T follicular helper cell (primary cell): Measurements from ENCODE around the gene HPSE2.

Experiments
- DNase-seq: peaks from one replicate; pipeline ENCODE4 v3.0.0-alpha.2; 2020; ENCODE audit warnings: low read depth

HPSE2 gene

DNA sequence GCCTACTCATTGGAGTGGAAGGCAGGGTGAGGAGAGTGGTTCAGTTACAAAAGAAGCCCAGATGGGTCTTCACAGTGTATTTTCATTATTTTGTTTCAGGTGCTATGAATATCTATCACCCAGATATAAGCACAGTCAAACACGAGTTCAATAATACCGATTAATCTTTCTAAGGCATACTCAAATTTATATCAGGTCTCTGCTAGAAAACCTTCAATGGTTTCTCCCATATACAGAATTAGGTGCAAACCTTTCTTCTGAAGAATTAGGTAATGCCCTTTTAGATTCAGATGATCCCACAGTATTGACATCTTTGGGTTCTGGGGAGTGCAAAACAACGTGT is 774.2 kb downstream of the HPSE2 start:
- DNase-seq = no peak

DNA sequence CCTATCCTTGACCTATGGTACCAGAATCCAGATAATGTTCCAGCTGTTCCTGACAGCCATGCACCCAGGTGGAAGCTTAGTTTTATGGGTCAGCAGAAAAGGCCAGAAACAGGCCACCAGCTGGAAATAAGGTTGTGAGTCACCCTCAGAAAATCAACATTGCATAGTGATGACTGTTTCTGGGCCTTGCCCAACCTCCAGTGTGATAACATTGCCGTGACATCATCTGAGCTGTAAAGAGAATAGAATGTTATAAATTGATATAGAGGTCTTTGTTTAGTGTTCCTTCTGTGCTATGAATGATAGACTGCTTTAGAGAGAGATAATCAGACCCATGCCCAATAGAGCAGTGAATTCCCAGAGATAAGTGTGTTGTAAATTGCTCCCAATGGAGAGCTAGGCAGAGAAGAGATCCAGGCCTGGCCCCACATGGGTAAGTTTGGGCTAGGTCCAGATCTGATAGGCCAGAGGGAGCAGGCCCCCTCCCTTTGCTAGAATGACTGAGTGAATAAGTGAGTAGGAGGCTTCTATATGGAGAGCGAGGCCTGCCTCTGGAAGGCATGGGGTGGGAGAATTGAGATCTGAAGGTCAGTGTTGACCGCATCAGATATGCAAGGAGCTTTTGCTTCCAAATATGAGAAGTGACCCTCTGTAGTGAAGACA is 774.7 kb downstream of the HPSE2 start:
- no peak for DNase-seq

DNA sequence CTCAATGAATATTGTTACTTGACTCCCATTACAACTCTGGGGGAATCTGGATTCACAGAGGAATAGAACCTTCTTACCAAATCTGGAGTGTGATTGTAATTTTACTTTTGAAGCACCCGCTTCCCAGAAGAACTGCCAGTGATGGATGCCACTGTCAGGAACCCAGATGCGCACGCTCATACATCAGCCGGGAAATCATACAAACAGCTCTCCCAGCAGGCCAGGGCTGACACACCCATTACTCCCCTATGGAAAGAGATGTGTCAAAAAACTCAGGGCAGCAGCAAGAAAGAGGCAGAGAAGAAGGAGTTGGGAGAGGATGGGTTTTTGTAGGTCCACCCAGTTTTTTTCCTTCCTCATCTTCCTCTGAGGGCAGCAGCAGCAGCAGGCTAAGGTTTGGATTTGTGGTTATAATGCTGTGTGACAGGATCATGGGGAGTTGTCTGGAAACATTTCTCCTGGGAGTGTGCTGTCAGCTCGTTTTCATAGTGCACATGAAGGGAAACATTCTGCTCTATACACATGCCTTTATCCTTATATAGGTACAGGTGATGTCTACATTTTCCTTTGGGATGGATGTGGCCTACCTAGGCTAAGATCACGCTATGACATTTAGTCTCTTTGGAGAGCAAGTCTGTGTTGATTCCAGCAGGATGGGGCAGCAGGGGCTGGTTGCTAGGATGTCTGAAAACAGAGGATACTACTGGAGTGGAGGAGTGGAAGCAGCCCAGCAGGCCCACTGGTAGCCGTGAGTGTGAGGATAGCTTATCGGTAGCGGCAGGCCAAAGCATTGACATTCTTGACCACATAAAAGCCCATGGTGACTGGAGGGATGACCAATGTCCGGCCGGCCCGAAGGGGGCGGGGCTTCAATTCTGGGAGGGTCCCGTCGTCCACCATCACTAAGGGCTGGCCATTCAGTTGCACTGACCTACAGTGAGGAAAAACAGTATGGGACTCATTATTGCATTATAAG is 776.6 kb downstream of the HPSE2 start:
- DNase-seq = no peak

DNA sequence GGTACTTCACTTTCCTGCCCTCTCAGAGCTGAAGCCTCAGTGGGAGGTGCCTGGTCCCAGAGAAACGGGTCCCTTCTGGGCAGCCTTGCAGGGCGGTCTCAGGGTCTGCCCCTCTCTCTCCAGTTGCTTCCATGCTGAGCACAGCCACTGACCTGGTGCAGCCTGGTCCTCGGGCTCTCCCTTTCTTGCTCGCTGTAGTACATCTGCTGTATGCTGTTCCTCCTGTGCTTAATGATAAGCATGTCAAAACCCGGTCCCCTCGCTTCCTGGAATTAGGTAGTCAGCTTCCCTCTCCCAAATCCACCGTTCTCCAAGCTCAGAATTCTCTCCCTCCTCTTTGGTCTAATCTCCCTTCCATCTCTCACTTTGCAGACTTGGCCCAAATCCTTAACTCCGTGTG is 777.9 kb downstream of the HPSE2 start:
- no peak for DNase-seq

DNA sequence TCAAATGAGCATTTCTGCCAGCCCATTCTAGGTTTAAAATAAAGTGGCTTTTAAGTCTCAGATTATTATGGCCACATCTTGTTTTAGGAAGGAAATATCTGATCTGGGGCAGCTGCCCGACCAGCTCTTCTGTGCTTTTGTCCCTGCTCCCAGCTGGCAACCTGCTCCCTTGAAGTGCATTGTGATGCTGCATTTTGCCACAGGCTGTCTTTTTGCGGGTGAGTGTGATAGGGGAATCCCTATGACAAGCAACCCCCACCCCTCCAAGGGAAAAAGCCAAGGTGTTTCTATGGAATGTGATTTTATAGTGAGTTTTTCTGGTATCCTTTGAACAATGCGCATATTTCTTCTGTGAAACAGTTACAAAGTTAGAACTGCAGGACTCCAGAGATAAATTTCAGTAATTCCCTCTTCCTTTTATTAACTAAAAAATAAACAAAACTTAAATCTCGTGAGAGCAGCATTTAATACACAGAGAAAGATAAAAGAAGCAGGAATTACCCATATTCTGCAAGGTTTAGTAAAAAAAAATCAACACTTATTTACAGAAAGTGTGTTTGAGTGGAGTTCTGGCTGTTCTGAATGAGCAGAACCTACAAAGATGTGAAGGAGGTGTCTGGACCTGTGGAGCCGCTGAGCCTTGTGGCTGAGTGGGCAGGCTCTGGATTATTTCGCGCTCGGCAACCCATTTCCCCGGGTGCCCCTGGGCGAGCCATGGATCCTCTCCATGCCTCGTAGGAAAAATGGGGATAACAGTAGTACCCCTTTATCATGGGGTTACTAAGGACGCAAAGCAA is 778.8 kb downstream of the HPSE2 start:
- DNase-seq = no peak

DNA sequence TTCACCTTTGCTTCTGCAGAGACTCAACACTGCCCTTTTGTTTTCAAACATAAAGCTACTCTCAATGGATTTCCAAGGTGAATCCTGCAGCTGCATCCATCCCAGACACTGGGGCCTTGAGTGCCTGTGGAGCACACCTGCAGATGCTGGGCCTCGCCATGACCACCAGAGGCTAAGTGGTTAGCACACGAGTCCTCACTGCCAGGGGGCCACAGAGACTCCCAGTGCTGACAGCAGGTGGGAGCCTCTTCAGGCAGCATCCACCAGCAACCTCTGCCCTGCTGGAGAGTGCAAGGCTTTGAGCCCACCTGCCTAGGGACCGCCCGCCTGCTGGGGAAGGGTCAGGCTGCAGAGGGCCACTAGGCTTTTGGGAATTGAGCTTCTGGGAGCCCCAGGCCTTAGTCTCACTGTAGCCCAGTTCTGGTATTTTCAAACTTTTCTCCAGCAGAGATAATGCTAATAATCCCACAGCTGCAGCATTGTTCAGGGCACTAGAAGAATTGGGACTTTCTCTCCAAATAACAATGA is 779.5 kb downstream of the HPSE2 start:
- DNase-seq = no peak

DNA sequence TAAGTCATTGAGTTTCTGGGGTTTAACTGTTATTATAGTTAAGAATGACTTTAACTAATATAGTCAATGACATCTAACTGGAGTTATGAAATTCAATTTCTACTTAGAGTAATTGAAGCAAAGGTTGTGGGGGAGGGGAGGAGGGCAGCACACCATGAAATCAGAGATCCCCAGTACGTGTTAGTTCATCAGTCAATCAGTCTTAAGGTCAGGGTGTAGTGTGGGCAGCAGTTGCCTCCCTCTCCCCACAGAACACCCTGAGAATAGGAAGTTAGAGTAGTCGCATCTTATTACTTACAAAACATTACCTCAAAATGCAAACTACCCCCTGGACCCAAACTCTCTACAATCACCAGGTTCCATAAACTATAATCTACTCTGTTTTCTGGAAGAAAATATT is 781.9 kb downstream of the HPSE2 start:
- no peak for DNase-seq

DNA sequence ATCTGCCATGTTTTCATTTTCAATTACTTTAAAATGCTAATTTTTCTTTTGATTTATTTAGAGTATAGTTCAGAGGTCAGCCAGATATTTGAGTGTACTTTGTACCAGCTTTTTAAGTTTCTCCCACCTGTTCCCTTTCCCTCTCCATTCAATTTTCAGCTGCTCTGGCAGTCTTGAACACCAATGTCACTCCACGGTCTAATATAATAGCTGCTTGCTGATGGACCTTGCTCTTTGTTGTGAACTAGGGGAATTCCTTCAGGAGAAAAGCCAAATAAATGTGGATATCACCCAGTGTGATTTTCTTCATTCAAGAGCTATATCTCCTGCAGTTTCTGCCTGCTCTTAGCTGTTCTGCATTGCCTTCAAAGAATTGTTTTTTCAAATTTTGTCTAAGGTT is 785.0 kb downstream of the HPSE2 start:
- no peak for DNase-seq

DNA sequence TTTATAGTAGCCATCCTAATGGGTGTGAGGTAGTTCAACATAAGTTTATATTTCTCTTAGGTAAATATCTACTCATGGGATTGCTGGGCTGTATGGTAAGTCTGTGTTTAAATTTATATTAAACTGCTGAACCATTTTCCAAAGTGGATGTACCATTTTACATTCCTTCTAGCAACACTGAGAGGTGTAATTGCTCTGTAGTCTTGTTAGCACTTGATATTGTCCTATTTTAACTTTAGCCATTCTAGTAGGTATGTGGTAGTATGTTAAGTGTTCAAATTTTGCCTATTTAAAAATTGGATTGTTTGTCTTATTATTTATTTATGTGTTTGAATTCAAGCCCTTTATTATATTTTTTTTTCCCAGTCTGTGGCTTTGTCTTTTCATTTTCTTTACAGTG is 786.4 kb downstream of the HPSE2 start:
- no peak for DNase-seq

DNA sequence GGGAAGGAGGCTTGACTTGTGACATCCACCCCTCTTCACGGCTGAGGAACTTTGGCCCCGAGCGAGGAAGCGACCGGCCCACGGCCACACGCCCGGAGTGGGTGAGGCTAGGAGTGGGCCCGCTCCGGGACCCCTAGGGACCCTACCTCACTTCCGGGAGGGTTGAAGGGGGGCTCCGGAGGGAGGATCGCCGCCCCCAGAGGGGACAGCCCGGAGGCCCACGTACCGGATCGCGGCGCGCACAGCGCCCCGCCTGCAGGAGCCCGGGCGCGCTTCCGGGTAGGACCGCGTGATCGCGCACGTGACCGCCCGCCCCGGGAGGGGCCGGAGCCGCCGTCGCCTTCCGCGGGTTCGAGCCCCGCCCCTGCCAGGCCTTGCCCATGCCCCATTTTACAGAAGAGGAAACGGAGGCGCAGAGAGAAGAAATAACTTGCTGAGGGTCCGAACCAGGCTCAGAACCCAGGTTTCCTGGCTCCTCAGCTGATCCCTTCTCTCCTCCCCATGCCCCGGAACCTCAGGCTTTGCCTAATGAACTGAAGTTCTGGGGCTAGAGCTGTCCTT is 788.9 kb downstream of the HPSE2 start, which contains the start of gene HPS1:
Gene HPS1, minus strand, starts transcription at position 275 of the 561 bp plus-strand sequence. CDS start 3,695 bp downstream, outside the sequence.
- DNase-seq = peak; percentile 59

DNA sequence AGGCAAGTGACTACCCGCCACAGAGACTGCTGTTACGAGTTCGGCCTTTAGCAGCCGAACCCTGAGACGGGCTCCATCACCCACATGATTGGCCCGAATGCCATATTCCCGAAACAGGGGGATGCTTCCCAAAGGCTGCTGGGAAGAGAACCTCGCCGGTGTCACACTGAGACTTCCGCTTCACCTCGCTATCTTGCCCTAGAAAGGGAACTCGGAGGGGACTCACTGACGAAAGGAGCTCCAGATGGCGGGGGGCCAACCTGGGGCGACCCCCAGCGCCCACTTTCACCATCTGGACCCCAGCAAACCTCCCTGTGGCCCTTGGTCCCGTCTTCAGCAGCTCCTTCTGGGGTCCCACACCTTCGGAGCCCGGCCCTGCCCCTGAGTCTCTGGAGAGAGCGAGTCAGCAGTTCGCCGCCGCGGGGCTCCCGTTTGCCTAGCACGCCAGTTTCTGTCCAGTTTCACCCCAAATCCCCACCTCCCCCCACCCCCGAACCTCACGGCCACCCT is 789.4 kb downstream of the HPSE2 start:
- DNase-seq = no peak

DNA sequence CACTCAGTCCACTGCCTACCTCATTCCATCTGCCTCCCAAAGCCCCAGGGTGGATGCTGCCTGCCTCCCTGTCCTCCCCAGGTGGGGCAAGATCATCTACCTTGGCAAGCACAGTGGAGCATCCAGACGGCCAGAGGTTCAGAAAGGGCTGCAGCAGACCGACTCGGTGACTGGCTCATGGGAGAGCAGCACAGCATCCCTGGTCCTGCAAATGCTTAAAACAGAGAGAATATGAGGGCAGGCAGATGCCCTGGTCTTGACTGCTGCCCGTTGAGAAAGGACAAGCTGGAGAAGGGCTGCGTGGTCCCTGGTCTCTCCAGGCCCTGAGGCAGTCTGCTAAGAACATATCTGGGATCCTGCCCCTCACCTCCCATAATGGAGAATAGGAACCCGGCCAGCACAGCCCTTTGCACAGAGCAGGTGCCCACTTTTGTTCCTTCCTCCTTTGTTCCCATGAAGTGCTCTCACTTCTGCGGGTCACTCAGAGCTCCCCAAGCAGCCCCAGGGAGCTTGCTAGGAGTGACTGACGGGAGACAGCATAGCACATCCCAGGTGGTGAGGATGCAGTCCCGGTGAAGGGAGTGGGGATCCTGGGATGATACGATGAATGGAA is 790.3 kb downstream of the HPSE2 start:
- no peak for DNase-seq

DNA sequence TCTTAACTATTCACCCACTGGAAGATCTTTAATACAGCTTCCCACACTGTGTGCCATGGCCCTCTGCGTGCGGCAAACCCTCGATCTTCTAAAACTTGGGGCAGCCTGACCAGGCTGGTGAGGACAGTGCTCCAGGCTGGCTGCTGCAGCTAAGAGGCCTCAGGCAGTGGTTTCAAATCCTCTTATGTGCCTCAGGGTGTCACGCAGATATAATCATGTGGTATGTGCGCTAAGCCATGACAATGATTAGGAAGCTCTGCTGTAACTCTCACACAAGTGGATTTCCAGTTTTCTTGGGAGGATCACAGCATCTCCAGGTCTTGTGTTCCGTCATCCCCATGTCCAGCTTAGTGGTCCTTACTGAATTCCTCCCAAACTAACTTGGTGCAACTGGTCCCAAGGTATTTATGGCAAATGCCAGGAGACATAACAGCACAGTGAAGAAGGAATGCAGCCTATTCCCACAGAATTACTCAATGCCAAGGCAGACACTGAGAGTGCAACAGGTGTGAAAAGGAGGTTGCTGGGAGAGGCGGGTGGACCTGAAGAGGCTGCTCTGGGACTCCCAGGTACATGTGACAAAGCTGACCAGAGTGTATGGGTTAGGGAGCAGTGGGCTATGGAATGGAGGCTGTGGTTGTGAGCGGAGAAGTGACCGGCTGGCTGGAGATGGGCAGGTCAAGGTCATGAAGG is 791.2 kb downstream of the HPSE2 start:
- no peak for DNase-seq

DNA sequence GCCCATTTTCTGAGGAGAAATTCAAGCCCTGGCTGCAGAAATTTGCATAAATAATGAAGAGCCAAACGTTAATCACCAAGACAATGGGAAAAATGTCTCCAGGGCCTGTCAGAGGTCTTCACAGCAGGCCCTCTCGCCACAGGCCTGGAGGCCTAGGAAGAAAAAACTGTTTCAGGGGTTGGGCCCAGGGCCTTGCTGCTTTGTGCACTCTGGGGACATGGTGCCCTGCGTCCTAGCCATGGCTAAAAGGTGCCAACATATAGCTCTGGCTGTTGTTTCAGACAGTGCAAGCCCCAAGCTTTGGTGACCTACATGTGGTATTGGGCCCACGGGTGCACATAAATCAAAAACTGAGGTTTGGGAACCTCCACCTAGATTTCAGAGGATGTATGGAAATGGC is 796.9 kb downstream of the HPSE2 start:
- no peak for DNase-seq

DNA sequence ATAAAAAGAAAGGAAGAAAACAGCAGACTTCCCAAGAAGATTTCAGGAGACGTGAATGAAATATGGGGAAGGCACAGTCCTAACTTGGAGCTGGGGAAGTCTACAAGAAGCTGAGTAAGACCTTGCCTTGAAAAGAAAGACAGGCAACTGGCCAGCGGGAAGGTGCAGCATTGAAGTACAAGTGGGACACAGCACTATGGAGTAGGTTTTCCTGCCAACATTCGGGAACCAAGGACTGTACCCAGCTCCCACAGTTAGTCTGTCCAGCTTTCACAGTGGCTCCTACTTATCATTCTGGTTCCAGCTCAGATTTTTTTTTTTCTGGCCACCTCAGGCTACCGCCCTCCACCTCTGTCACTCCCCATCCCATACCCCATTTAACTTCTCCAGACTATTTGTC is 798.9 kb downstream of the HPSE2 start:
- DNase-seq = no peak

DNA sequence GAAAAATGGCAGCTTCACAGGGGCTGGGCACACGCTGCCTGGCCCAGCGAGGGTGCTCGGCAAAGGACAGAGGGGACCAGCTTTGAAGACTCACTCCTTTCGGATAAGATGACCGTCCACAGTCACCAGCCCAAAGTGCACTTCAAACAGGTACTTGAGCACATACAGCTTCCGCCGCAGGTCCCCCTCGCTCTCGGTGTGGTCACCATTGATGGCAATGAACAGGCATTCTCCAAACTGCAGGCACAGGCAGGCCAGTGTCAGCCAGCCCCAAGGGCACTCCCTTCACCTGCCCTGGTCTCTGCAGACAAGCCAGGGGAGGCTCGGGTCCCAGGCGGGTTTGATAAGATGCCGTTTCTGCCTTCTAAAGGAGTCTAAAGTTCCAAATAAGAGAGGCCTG is 800.5 kb downstream of the HPSE2 start:
- no peak for DNase-seq

DNA sequence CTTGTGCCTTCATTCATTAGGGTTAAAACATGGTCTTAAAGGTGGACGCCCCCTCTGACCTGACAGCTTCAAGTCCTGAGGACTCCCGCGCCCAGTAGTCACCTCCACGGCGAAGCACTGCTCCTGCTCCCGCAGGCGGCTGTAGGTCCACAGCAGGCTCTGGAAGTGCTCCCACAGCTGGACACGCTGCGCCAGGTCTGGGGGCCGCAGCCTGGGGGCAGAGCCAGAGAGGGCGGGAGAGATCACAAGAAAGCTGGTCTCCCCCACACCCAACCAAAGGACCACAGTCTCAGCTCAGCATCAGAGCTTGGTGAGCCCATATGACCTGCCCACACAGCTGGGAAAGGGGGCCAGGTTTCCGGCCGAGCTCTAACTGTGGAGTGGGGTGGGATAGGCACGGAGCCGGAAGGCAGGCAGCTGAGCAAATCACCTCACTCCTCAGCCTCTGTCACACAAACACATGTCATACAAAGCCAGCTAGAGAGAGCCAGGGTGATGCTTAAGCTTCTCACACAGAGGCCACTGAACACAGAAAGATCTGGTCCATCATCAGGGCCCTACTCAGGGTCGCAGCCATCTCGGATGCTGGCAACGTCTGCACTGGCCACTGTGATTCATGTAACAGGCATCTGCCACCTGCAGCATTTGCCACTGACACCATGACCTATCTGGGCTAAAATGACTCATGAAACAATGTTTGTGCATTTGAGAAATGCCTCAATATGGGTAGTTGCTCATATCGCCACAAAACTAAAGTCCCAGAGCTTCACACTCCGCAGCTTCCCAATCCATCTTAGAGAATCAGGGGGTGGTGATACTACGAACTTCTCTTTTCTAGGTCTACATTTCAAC is 801.5 kb downstream of the HPSE2 start:
- no peak for DNase-seq

DNA sequence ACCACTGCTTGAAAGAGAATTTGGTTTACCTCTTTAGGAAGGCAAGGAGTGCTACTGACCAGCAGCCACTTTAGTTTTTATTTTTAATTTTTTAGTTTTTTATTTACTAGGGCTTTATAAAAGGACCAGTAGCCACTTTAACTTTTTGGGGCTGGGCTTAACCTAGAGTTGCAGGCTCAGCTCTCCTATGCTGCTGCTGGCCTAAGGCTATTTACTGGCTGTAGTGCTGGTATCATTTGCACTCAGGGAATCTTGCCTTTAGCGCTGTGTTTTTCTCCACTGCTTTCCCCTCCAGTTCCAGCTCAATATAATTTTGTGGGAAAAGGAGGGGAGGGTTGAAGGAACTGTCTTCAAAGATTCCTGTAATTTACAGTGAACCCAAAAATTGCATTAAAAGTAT is 802.3 kb downstream of the HPSE2 start:
- no peak for DNase-seq

DNA sequence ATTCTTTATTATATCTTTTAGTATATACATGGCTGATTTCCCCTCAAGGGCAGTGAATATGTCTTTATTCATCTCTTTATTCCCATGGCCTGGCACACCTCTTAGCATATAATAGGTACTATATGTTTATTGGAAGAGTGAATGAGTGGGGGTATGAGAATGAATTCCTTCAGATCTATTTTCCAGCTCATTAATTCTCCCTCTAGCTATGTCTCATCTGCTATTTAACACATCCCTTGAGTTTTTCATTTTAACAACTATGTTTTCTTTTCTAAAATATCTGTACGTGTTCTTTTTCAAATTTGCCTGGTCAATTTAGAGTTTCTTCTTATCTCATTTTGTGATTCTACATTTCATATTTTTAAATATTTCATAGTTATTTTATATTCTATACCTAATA is 803.3 kb downstream of the HPSE2 start:
- no peak for DNase-seq

DNA sequence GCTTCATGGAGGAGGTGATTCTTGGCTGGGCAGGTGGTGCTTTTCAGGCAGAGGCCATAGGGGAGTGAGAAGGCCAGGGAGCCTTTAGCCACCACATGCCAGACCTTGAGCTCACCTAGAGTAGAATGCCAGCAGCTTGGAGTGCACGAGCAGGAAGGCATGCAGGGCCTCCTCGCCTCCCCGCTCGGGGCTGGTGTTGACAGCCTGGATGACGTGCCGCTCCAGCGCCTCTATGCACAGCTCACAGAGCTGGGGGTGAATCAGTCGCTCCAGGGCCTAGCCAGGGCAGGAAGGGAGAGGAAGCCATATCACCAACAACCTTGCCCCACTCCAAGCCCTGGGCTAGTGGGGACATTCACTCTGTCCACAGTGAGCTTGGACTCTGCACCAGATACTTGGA is 804.6 kb downstream of the HPSE2 start:
- DNase-seq = no peak
